H1 (cell line): ENCODE data around the gene CACUL1. TPM values are rescaled to one million over a fixed set of nuclear protein-coding genes. Genes with fewer than 3 reads are reported as not detected.

Experiments
- CTCF ChIA-PET: fragments of 300-600 bp; sonication (Branson Sonifier 250); formaldehyde crosslinking; loops from one replicate; lab custom pipeline; 2021; ENCODE audit not compliant: partially characterized antibody; lab: Charles Lee
- POLR2A ChIA-PET: fragments of 300-600 bp; sonication (Branson Sonifier 250); formaldehyde crosslinking; loops from one replicate; lab custom pipeline; 2021; ENCODE audit warnings: inconsistent platforms; ENCODE audit not compliant: partially characterized antibody; lab: Charles Lee
- DNase-seq, 2 experiments: peaks; one replicate each; pipeline versions ENCODE4 v3.0.0 to v3.0.0-alpha.2; 2010 to 2022; ENCODE audit warnings: low spot score in 2 of 2, low read depth in 1 of 2, mixed read lengths in 1 of 2
- FAIRE-seq: peaks from 2 replicates; lab custom pipeline; 2011; peaks lifted over from hg19 to GRCh38; lab: Jason Lieb, UNC
- H2AFZ ChIP-seq: 2 replicates; pipeline ENCODE4 v1.8.1; 2012; ENCODE audit warnings: low read length, inconsistent platforms
- H2AK5ac ChIP-seq: 2 replicates; pipeline ENCODE4 v1.6.1; 2013; ENCODE audit warnings: low read depth, low read length
- H2BK120ac ChIP-seq: replicated peaks from 2 replicates; pipeline ENCODE3; 2013; ENCODE audit warnings: low read depth, low read length, inconsistent platforms
- H2BK12ac ChIP-seq: 2 replicates; pipeline ENCODE4 v1.6.1; 2013; ENCODE audit warnings: low read depth, low read length
- H2BK15ac ChIP-seq: 2 replicates; pipeline ENCODE4 v1.6.1; 2013; ENCODE audit warnings: low read length
- H2BK20ac ChIP-seq: 2 replicates; pipeline ENCODE4 v1.6.1; 2013; ENCODE audit warnings: low read length
- H2BK5ac ChIP-seq: 2 replicates; pipeline ENCODE4 v1.6.1; 2013; ENCODE audit warnings: low read depth, low read length
- H3K14ac ChIP-seq: 2 replicates; pipeline ENCODE4 v1.6.1; 2013; ENCODE audit warnings: inconsistent platforms; ENCODE audit not compliant: insufficient read length
- H3K18ac ChIP-seq: 2 replicates; pipeline ENCODE4 v1.6.1; 2013; ENCODE audit warnings: low read length; ENCODE audit errors: extremely low read depth
- H3K23ac ChIP-seq: 2 replicates; pipeline ENCODE4 v1.6.1; 2013; ENCODE audit warnings: inconsistent platforms; ENCODE audit not compliant: insufficient read length
- H3K23me2 ChIP-seq: 2 replicates; pipeline ENCODE4 v1.6.1; 2013; ENCODE audit warnings: low read depth, low read length
- H3K27ac ChIP-seq: 2 replicates; pipeline ENCODE4 v1.6.1; 2011; ENCODE audit warnings: low read depth, low read length, inconsistent platforms
- H3K27me3 ChIP-seq, 4 experiments: replicated peaks in 1 of 4; 1 replicate in 1 of 4; 2 replicates in 3 of 4; pipeline versions ENCODE4 v1.6.1 to v1.8.1; 2011 to 2013; ENCODE audit warnings: low read length in 3 of 4, mild to moderate bottlenecking in 3 of 4, inconsistent platforms in 2 of 4, mixed read lengths in 2 of 4, moderate library complexity in 1 of 4; ENCODE audit not compliant: control insufficient read depth in 3 of 4, insufficient read depth in 3 of 4; ENCODE audit errors: extremely low read depth in 1 of 4
- H3K36me3 ChIP-seq, 4 experiments: 2 replicates each; pipeline versions ENCODE4 v1.6.1 to v1.8.1; 2011 to 2013; ENCODE audit warnings: mild to moderate bottlenecking in 4 of 4, low read length in 3 of 4, moderate library complexity in 2 of 4, control low read depth in 1 of 4, inconsistent platforms in 1 of 4; ENCODE audit not compliant: insufficient read depth in 4 of 4, control insufficient read depth in 2 of 4
- H3K4ac ChIP-seq: replicated peaks from 2 replicates; pipeline ENCODE3; 2013; ENCODE audit warnings: low read length, low read depth, mixed read lengths, inconsistent platforms; ENCODE audit not compliant: insufficient read length
- H3K4me1 ChIP-seq, 4 experiments: replicated peaks in 1 of 4; 1 replicate in 1 of 4; 2 replicates in 3 of 4; pipeline versions ENCODE4 v1.6.1 to v1.8.1; 2011 to 2013; ENCODE audit warnings: low read length in 3 of 4, inconsistent platforms in 2 of 4, mixed read lengths in 1 of 4; ENCODE audit not compliant: insufficient read depth in 4 of 4, control insufficient read depth in 3 of 4
- H3K4me2 ChIP-seq, 2 experiments: 2 replicates each; pipeline versions ENCODE4 v1.6.1 to v1.8.1; 2011 to 2013; ENCODE audit warnings: low read depth in 2 of 2, low read length in 2 of 2, control low read depth in 1 of 2, inconsistent platforms in 1 of 2, mild to moderate bottlenecking in 1 of 2; ENCODE audit not compliant: insufficient read depth in 1 of 2
- H3K4me3 ChIP-seq, 4 experiments: fragments of 200-600, 300-600 bp in 1 of 4; sonication (generic), shearing (Covaris generic), sonication (Bioruptor Twin) in 1 of 4; 2 replicates each; pipeline versions ENCODE4 v1.5.1 to v1.8.1; 2011 to 2016; ENCODE audit warnings: low read length in 4 of 4, low read depth in 3 of 4, control low read depth in 2 of 4, inconsistent platforms in 2 of 4, mild to moderate bottlenecking in 2 of 4, mixed read lengths in 1 of 4, moderate library complexity in 1 of 4; ENCODE audit not compliant: insufficient read depth in 2 of 4; ENCODE audit errors: extremely low read depth in 1 of 4
- H3K56ac ChIP-seq: replicated peaks from 2 replicates; pipeline ENCODE3; 2013; ENCODE audit warnings: low read depth, mild to moderate bottlenecking, mixed read lengths, low read length, inconsistent platforms; ENCODE audit not compliant: insufficient read length
- H3K79me1 ChIP-seq: 2 replicates; pipeline ENCODE4 v1.6.1; 2013; ENCODE audit warnings: low read depth, low read length, control low read depth
- H3K79me2 ChIP-seq, 2 experiments: 2 replicates each; pipeline versions ENCODE4 v1.6.1 to v1.8.1; 2012 to 2013; ENCODE audit warnings: low read length in 2 of 2, mild to moderate bottlenecking in 2 of 2, inconsistent platforms in 1 of 2; ENCODE audit not compliant: insufficient read depth in 2 of 2, control insufficient read depth in 1 of 2
- H3K9ac ChIP-seq, 4 experiments: replicated peaks in 1 of 4; 1 replicate in 1 of 4; 2 replicates in 3 of 4; pipeline versions ENCODE4 v1.6.1 to v1.8.1; 2011 to 2013; ENCODE audit warnings: low read depth in 3 of 4, low read length in 3 of 4, control low read depth in 2 of 4, mild to moderate bottlenecking in 2 of 4, moderate library complexity in 2 of 4, inconsistent platforms in 1 of 4; ENCODE audit errors: extremely low read depth in 1 of 4
- H3K9me3 ChIP-seq, 2 experiments: 2 replicates each; pipeline versions ENCODE4 v1.6.1 to v1.8.1; 2012 to 2013; ENCODE audit warnings: mild to moderate bottlenecking in 2 of 2, moderate library complexity in 2 of 2, control low read depth in 1 of 2, inconsistent platforms in 1 of 2, low read depth in 1 of 2, low read length in 1 of 2, mixed read lengths in 1 of 2; ENCODE audit not compliant: insufficient read depth in 2 of 2
- H4K20me1 ChIP-seq, 2 experiments: replicated peaks in 1 of 2; 2 replicates each; pipeline versions ENCODE3 to v1.8.1; 2011 to 2013; ENCODE audit warnings: inconsistent platforms in 2 of 2, low read length in 2 of 2, mild to moderate bottlenecking in 1 of 2; ENCODE audit not compliant: insufficient read depth in 2 of 2, control insufficient read depth in 1 of 2
- H4K5ac ChIP-seq: 2 replicates; pipeline ENCODE4 v1.6.1; 2013; ENCODE audit warnings: low read length, low read depth, mixed read lengths, inconsistent platforms; ENCODE audit not compliant: insufficient read length
- H4K8ac ChIP-seq: 2 replicates; pipeline ENCODE4 v1.8.0; 2013; ENCODE audit warnings: mild to moderate bottlenecking, moderate library complexity, low read length, inconsistent platforms; ENCODE audit not compliant: insufficient read depth; ENCODE audit errors: extremely low read depth
- H4K91ac ChIP-seq: replicated peaks from 2 replicates; pipeline ENCODE3; 2013; ENCODE audit warnings: low read length, mixed read lengths, inconsistent platforms; ENCODE audit not compliant: insufficient read length
- CHD1 ChIP-seq: IDR thresholded peaks from 2 replicates; pipeline ENCODE4 v1.6.1; 2012; ENCODE audit warnings: low read depth, low read length, improper control_type of control experiment
- WGBS, 2 experiments: shearing (Covaris generic) in 1 of 2; methylation state at CpG; one replicate each; pipeline versions ENCODE4 v1.1.6 to v1.1.7; 2013 to 2015; ENCODE audit warnings: low lambda C conversion rate in 2 of 2, mixed read lengths in 2 of 2, inconsistent platforms in 1 of 2, low coverage in 1 of 2, missing lambda C conversion rate in 1 of 2; ENCODE audit not compliant: insufficient replicate concordance in 2 of 2, insufficient coverage in 1 of 2, insufficient read length in 1 of 2; ENCODE audit errors: extremely low coverage in 1 of 2, missing lambda C conversion rate in 1 of 2; 5-methylcytosine and 5-hydroxymethylcytosine counted together
- polyA plus RNA-seq, 7 experiments: library from polyadenylated mRNA; depleted of rRNA in 3 of 7; stranded (reverse) in 5 of 7; unstranded in 2 of 7; fragments of >200 nt in 5 of 7; fragments of 200-250 nt in 2 of 7; gene quantifications; 1 replicate in 5 of 7; 2 replicates in 1 of 7; 4 replicates in 1 of 7; pipeline versions ENCODE4 v1.2.1 to v1.2.3, GENCODE V29; 2011 to 2013; ENCODE audit warnings: missing spikeins in 2 of 7, mixed read lengths in 2 of 7
- total RNA-seq: library from RNA; stranded (reverse); fragmentation: NEBNext Ultra II Directional; extraction: Animal tissue kit (Norgen Biotek cat#: 25700); gene quantifications from 2 replicates; pipeline ENCODE4 v1.2.1, GENCODE V29; 2021

The CACUL1 gene
- total and polyA plus RNA-seq, 2 of the 8 experiments (the other 6 are each of a cell fraction or from before 2014, with no cell fraction given), result 6.5 to 34.2 TPM

- peaks cover 4 to 16% of the 10 kb centered on the region in 2 experiments for H4K20me1 ChIP-seq
- TF ChIP-seq CHD1, result no peak
- H3K4me3 ChIP-seq, result no peak overlapping the region
- no peak overlapping the region for H2AFZ ChIP-seq
- 85% methylated on average over 3 of the region's 3 CpGs; no CpG with 5 or more reads in 1 of the 2 experiments for WGBS, 2 experiments
- H3K56ac ChIP-seq, result no peak overlapping the region
- H3K4me2 ChIP-seq, result no peak overlapping the region
- no peak overlapping the region for H3K18ac ChIP-seq
- H2BK5ac ChIP-seq, result no peak overlapping the region
- H4K91ac ChIP-seq, result no peak overlapping the region
- no peak overlapping the region for H2BK120ac ChIP-seq
- H2BK15ac ChIP-seq, result no peak overlapping the region
- CTCF ChIA-PET, result interaction anchor here (0.8 to 2.3 kb wide), 3 partner anchors 11 to 24 kb away, joined by 3 to 7 read pairs (median 6); no protein-coding TSS in a partner anchor
- no peak overlapping the region for H4K5ac ChIP-seq
- no peaks in the 10 kb centered on the region for H3K9me3 ChIP-seq
- POLR2A ChIA-PET, result no interaction called here
- H3K27me3 ChIP-seq, result no peaks in the 10 kb centered on the region
- no peak overlapping the region for H2BK20ac ChIP-seq
- H4K8ac ChIP-seq, result no peak overlapping the region
- peaks cover 6% of the 10 kb centered on the region for H3K79me1 ChIP-seq
- H3K14ac ChIP-seq, result no peak overlapping the region
- H3K27ac ChIP-seq, result no peak overlapping the region
- DNase-seq (no peak), FAIRE-seq (no peak)
- peaks cover 16 to 91% of the 10 kb centered on the region in 2 experiments for H3K79me2 ChIP-seq
- no peaks in the 10 kb centered on the region for H3K23me2 ChIP-seq
- H3K36me3 ChIP-seq, result no peaks in the 10 kb centered on the region
- no peak overlapping the region for H2BK12ac ChIP-seq
- no peak overlapping the region for H2AK5ac ChIP-seq
- no peak overlapping the region for H3K23ac ChIP-seq
- H3K4me1 ChIP-seq, result peaks cover 0 to 5% (median 0%) of the 10 kb centered on the region in 4 experiments; a peak in 4 of 7 replicates
- no peak overlapping the region for H3K9ac ChIP-seq
- H3K4ac ChIP-seq, result no peak overlapping the region
These were observed 25.6 kb downstream of the CACUL1 start for GRCh38 chr10:118729200-118729599.
